H1 (cell line): ENCODE data around the gene UNC5B. TPM values are rescaled to one million over a fixed set of nuclear protein-coding genes. Genes with fewer than 3 reads are reported as not detected.

Experiments used
- CTCF ChIA-PET: fragments of 300-600 bp; sonication (Branson Sonifier 250); formaldehyde crosslinking; loops from one replicate; lab custom pipeline; 2021; ENCODE audit not compliant: partially characterized antibody; lab: Charles Lee
- POLR2A ChIA-PET: fragments of 300-600 bp; sonication (Branson Sonifier 250); formaldehyde crosslinking; loops from one replicate; lab custom pipeline; 2021; ENCODE audit warnings: inconsistent platforms; ENCODE audit not compliant: partially characterized antibody; lab: Charles Lee
- DNase-seq, 2 experiments: peaks; one replicate each; pipeline versions ENCODE4 v3.0.0 to v3.0.0-alpha.2; 2010 to 2022; ENCODE audit warnings: low spot score in 2 of 2, low read depth in 1 of 2, mixed read lengths in 1 of 2
- FAIRE-seq: peaks from 2 replicates; lab custom pipeline; 2011; peaks lifted over from hg19 to GRCh38; lab: Jason Lieb, UNC
- H2AFZ ChIP-seq: 2 replicates; pipeline ENCODE4 v1.8.1; 2012; ENCODE audit warnings: low read length, inconsistent platforms
- H2AK5ac ChIP-seq: 2 replicates; pipeline ENCODE4 v1.6.1; 2013; ENCODE audit warnings: low read depth, low read length
- H2BK120ac ChIP-seq: replicated peaks from 2 replicates; pipeline ENCODE3; 2013; ENCODE audit warnings: low read depth, low read length, inconsistent platforms
- H2BK12ac ChIP-seq: 2 replicates; pipeline ENCODE4 v1.6.1; 2013; ENCODE audit warnings: low read depth, low read length
- H2BK15ac ChIP-seq: 2 replicates; pipeline ENCODE4 v1.6.1; 2013; ENCODE audit warnings: low read length
- H2BK20ac ChIP-seq: 2 replicates; pipeline ENCODE4 v1.6.1; 2013; ENCODE audit warnings: low read length
- H2BK5ac ChIP-seq: 2 replicates; pipeline ENCODE4 v1.6.1; 2013; ENCODE audit warnings: low read depth, low read length
- H3K14ac ChIP-seq: 2 replicates; pipeline ENCODE4 v1.6.1; 2013; ENCODE audit warnings: inconsistent platforms; ENCODE audit not compliant: insufficient read length
- H3K18ac ChIP-seq: 2 replicates; pipeline ENCODE4 v1.6.1; 2013; ENCODE audit warnings: low read length; ENCODE audit errors: extremely low read depth
- H3K23ac ChIP-seq: 2 replicates; pipeline ENCODE4 v1.6.1; 2013; ENCODE audit warnings: inconsistent platforms; ENCODE audit not compliant: insufficient read length
- H3K23me2 ChIP-seq: 2 replicates; pipeline ENCODE4 v1.6.1; 2013; ENCODE audit warnings: low read depth, low read length
- H3K27ac ChIP-seq: 2 replicates; pipeline ENCODE4 v1.6.1; 2011; ENCODE audit warnings: low read depth, low read length, inconsistent platforms
- H3K27me3 ChIP-seq, 4 experiments: replicated peaks in 1 of 4; 1 replicate in 1 of 4; 2 replicates in 3 of 4; pipeline versions ENCODE4 v1.6.1 to v1.8.1; 2011 to 2013; ENCODE audit warnings: low read length in 3 of 4, mild to moderate bottlenecking in 3 of 4, inconsistent platforms in 2 of 4, mixed read lengths in 2 of 4, moderate library complexity in 1 of 4; ENCODE audit not compliant: control insufficient read depth in 3 of 4, insufficient read depth in 3 of 4; ENCODE audit errors: extremely low read depth in 1 of 4
- H3K36me3 ChIP-seq, 4 experiments: 2 replicates each; pipeline versions ENCODE4 v1.6.1 to v1.8.1; 2011 to 2013; ENCODE audit warnings: mild to moderate bottlenecking in 4 of 4, low read length in 3 of 4, moderate library complexity in 2 of 4, control low read depth in 1 of 4, inconsistent platforms in 1 of 4; ENCODE audit not compliant: insufficient read depth in 4 of 4, control insufficient read depth in 2 of 4
- H3K4ac ChIP-seq: replicated peaks from 2 replicates; pipeline ENCODE3; 2013; ENCODE audit warnings: low read length, low read depth, mixed read lengths, inconsistent platforms; ENCODE audit not compliant: insufficient read length
- H3K4me1 ChIP-seq, 4 experiments: replicated peaks in 1 of 4; 1 replicate in 1 of 4; 2 replicates in 3 of 4; pipeline versions ENCODE4 v1.6.1 to v1.8.1; 2011 to 2013; ENCODE audit warnings: low read length in 3 of 4, inconsistent platforms in 2 of 4, mixed read lengths in 1 of 4; ENCODE audit not compliant: insufficient read depth in 4 of 4, control insufficient read depth in 3 of 4
- H3K4me2 ChIP-seq, 2 experiments: 2 replicates each; pipeline versions ENCODE4 v1.6.1 to v1.8.1; 2011 to 2013; ENCODE audit warnings: low read depth in 2 of 2, low read length in 2 of 2, control low read depth in 1 of 2, inconsistent platforms in 1 of 2, mild to moderate bottlenecking in 1 of 2; ENCODE audit not compliant: insufficient read depth in 1 of 2
- H3K4me3 ChIP-seq, 4 experiments: fragments of 200-600, 300-600 bp in 1 of 4; sonication (generic), shearing (Covaris generic), sonication (Bioruptor Twin) in 1 of 4; 2 replicates each; pipeline versions ENCODE4 v1.5.1 to v1.8.1; 2011 to 2016; ENCODE audit warnings: low read length in 4 of 4, low read depth in 3 of 4, control low read depth in 2 of 4, inconsistent platforms in 2 of 4, mild to moderate bottlenecking in 2 of 4, mixed read lengths in 1 of 4, moderate library complexity in 1 of 4; ENCODE audit not compliant: insufficient read depth in 2 of 4; ENCODE audit errors: extremely low read depth in 1 of 4
- H3K56ac ChIP-seq: replicated peaks from 2 replicates; pipeline ENCODE3; 2013; ENCODE audit warnings: low read depth, mild to moderate bottlenecking, mixed read lengths, low read length, inconsistent platforms; ENCODE audit not compliant: insufficient read length
- H3K79me1 ChIP-seq: 2 replicates; pipeline ENCODE4 v1.6.1; 2013; ENCODE audit warnings: low read depth, low read length, control low read depth
- H3K79me2 ChIP-seq, 2 experiments: 2 replicates each; pipeline versions ENCODE4 v1.6.1 to v1.8.1; 2012 to 2013; ENCODE audit warnings: low read length in 2 of 2, mild to moderate bottlenecking in 2 of 2, inconsistent platforms in 1 of 2; ENCODE audit not compliant: insufficient read depth in 2 of 2, control insufficient read depth in 1 of 2
- H3K9ac ChIP-seq, 4 experiments: replicated peaks in 1 of 4; 1 replicate in 1 of 4; 2 replicates in 3 of 4; pipeline versions ENCODE4 v1.6.1 to v1.8.1; 2011 to 2013; ENCODE audit warnings: low read depth in 3 of 4, low read length in 3 of 4, control low read depth in 2 of 4, mild to moderate bottlenecking in 2 of 4, moderate library complexity in 2 of 4, inconsistent platforms in 1 of 4; ENCODE audit errors: extremely low read depth in 1 of 4
- H3K9me3 ChIP-seq, 2 experiments: 2 replicates each; pipeline versions ENCODE4 v1.6.1 to v1.8.1; 2012 to 2013; ENCODE audit warnings: mild to moderate bottlenecking in 2 of 2, moderate library complexity in 2 of 2, control low read depth in 1 of 2, inconsistent platforms in 1 of 2, low read depth in 1 of 2, low read length in 1 of 2, mixed read lengths in 1 of 2; ENCODE audit not compliant: insufficient read depth in 2 of 2
- H4K20me1 ChIP-seq, 2 experiments: replicated peaks in 1 of 2; 2 replicates each; pipeline versions ENCODE3 to v1.8.1; 2011 to 2013; ENCODE audit warnings: inconsistent platforms in 2 of 2, low read length in 2 of 2, mild to moderate bottlenecking in 1 of 2; ENCODE audit not compliant: insufficient read depth in 2 of 2, control insufficient read depth in 1 of 2
- H4K5ac ChIP-seq: 2 replicates; pipeline ENCODE4 v1.6.1; 2013; ENCODE audit warnings: low read length, low read depth, mixed read lengths, inconsistent platforms; ENCODE audit not compliant: insufficient read length
- H4K8ac ChIP-seq: 2 replicates; pipeline ENCODE4 v1.8.0; 2013; ENCODE audit warnings: mild to moderate bottlenecking, moderate library complexity, low read length, inconsistent platforms; ENCODE audit not compliant: insufficient read depth; ENCODE audit errors: extremely low read depth
- H4K91ac ChIP-seq: replicated peaks from 2 replicates; pipeline ENCODE3; 2013; ENCODE audit warnings: low read length, mixed read lengths, inconsistent platforms; ENCODE audit not compliant: insufficient read length
- CBX5 ChIP-seq: fragments of 300-800, 300-1000 bp; sonication (generic); IDR thresholded peaks from 2 replicates; pipeline ENCODE4 v1.7.1; 2016; ENCODE audit warnings: antibody characterized with exemption, low read length, low read depth
- CREB1 ChIP-seq: IDR thresholded peaks from 2 replicates; pipeline ENCODE4 v1.6.1; 2012; ENCODE audit warnings: inconsistent platforms
- EZH2 ChIP-seq: fragments of 200-600 bp; sonication (generic); IDR thresholded peaks from 2 replicates; pipeline ENCODE4 v1.7.1; 2012; ENCODE audit warnings: low read depth, mild to moderate bottlenecking, moderate library complexity, low read length, inconsistent platforms; ENCODE audit not compliant: severe bottlenecking
- FOSL1 ChIP-seq: IDR thresholded peaks from 2 replicates; pipeline ENCODE4 v1.6.1; 2011; ENCODE audit warnings: mild to moderate bottlenecking, low read depth, low read length, moderate library complexity; ENCODE audit not compliant: insufficient read depth
- GABPA ChIP-seq: IDR thresholded peaks from 2 replicates; pipeline ENCODE4 v1.6.1; 2011; ENCODE audit warnings: mild to moderate bottlenecking, low read length, moderate library complexity, borderline replicate concordance; ENCODE audit not compliant: insufficient read depth
- GTF2F1 ChIP-seq: IDR thresholded peaks from 2 replicates; pipeline ENCODE4 v1.6.1; 2012; ENCODE audit warnings: low read depth, low read length, improper control_type of control experiment, borderline replicate concordance
- JUN ChIP-seq: IDR thresholded peaks from 2 replicates; pipeline ENCODE4 v1.6.1; 2011; ENCODE audit warnings: low read depth, mild to moderate bottlenecking, improper control_type of control experiment, low read length
- JUND ChIP-seq: IDR thresholded peaks from 2 replicates; pipeline ENCODE4 v1.6.1; 2011; ENCODE audit warnings: mild to moderate bottlenecking, improper control_type of control experiment, low read length
- RAD21 ChIP-seq, 2 experiments: IDR thresholded peaks in 1 of 2; conservative IDR thresholded peaks in 1 of 2; 2 replicates each; pipeline ENCODE4 v1.6.1; 2011; ENCODE audit warnings: low read depth in 2 of 2, low read length in 2 of 2, improper control_type of control experiment in 1 of 2, inconsistent platforms in 1 of 2, mild to moderate bottlenecking in 1 of 2, moderate library complexity in 1 of 2
- TAF1 ChIP-seq: IDR thresholded peaks from 2 replicates; pipeline ENCODE4 v1.6.1; 2011; ENCODE audit warnings: mild to moderate bottlenecking, low read depth, low read length
- WGBS, 2 experiments: shearing (Covaris generic) in 1 of 2; methylation state at CpG; one replicate each; pipeline versions ENCODE4 v1.1.6 to v1.1.7; 2013 to 2015; ENCODE audit warnings: low lambda C conversion rate in 2 of 2, mixed read lengths in 2 of 2, inconsistent platforms in 1 of 2, low coverage in 1 of 2, missing lambda C conversion rate in 1 of 2; ENCODE audit not compliant: insufficient replicate concordance in 2 of 2, insufficient coverage in 1 of 2, insufficient read length in 1 of 2; ENCODE audit errors: extremely low coverage in 1 of 2, missing lambda C conversion rate in 1 of 2; 5-methylcytosine and 5-hydroxymethylcytosine counted together
- polyA plus RNA-seq, 7 experiments: library from polyadenylated mRNA; depleted of rRNA in 3 of 7; stranded (reverse) in 5 of 7; unstranded in 2 of 7; fragments of >200 nt in 5 of 7; fragments of 200-250 nt in 2 of 7; gene quantifications; 1 replicate in 5 of 7; 2 replicates in 1 of 7; 4 replicates in 1 of 7; pipeline versions ENCODE4 v1.2.1 to v1.2.3, GENCODE V29; 2011 to 2013; ENCODE audit warnings: missing spikeins in 2 of 7, mixed read lengths in 2 of 7
- total RNA-seq: library from RNA; stranded (reverse); fragmentation: NEBNext Ultra II Directional; extraction: Animal tissue kit (Norgen Biotek cat#: 25700); gene quantifications from 2 replicates; pipeline ENCODE4 v1.2.1, GENCODE V29; 2021
- TF ChIP-seq, protein P1 (sequence below), 3 experiments: IDR thresholded peaks; 1 replicate in 2 of 3; 2 replicates in 1 of 3; pipeline versions ENCODE4 v1.5.1 to v1.6.1; 2011; ENCODE audit warnings: low read length in 3 of 3, mild to moderate bottlenecking in 3 of 3, inconsistent platforms in 2 of 3, low read depth in 1 of 3, moderate library complexity in 1 of 3; ENCODE audit not compliant: insufficient read depth in 1 of 3; ENCODE audit errors: control extremely low read depth in 1 of 3

The UNC5B gene
- total and polyA plus RNA-seq, 2 of the 8 experiments (the other 6 are each of a cell fraction or from before 2014, with no cell fraction given): 27.9 to 31.8 TPM

DNA sequence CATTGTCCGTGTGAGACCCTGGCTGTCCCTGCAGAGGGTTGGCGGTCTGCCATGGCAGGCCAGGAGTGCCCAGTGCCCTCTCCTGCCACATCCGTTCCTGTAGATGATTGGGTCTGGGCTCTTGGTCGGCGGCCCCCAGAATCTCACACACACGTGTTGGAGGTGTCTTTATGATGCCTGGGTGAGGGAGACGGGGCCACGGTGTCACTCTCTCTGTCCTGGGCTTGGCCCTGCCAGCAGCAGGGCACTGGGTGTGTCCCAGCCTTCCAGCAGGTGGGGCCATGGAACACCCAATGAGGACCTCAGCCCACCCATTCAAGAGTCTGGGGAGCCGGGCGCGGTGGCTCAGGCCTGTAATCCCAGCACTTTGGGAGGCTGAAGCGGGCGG is 30.2 kb downstream of the UNC5B start:
- DNase-seq (no peak), FAIRE-seq (no peak)
- Histone ChIP-seq H3K56ac (no peak overlapping the region), H2BK5ac (no peak overlapping the region), H3K79me1 (peaks cover 15% of the 10 kb centered on the region), H3K36me3 (no peaks in the 10 kb centered on the region), H4K20me1 (peaks cover 10 to 12% of the 10 kb centered on the region in 2 experiments), H3K4me3 (no peak overlapping the region), H3K4ac (no peak overlapping the region), H3K27ac (no peak overlapping the region), H3K23ac (no peak overlapping the region), H2AFZ (no peak overlapping the region), H4K5ac (no peak overlapping the region), H3K79me2 (peaks cover 0 to 3% of the 10 kb centered on the region in 2 experiments; a peak in 1 of 4 replicates), H2BK120ac (no peak overlapping the region), H3K4me1 (peaks cover 0 to 3% (median under 1%) of the 10 kb centered on the region in 4 experiments; a peak in 2 of 7 replicates), H4K8ac (peak overlapping the region; percentile 57; the same call in 1 of the 2 replicates), H3K23me2 (no peaks in the 10 kb centered on the region), H3K4me2 (no peak overlapping the region), H2BK15ac (peak overlapping the region; percentile 29; the same call in 1 of the 2 replicates), H3K18ac (no peak overlapping the region), H3K27me3 (no peaks in the 10 kb centered on the region; a peak in 1 of 7 replicates), H2BK20ac (no peak overlapping the region), H3K9me3 (no peaks in the 10 kb centered on the region), H4K91ac (no peak overlapping the region), H2BK12ac (no peak overlapping the region), H3K9ac (no peak overlapping the region), H2AK5ac (no peak overlapping the region), H3K14ac (no peak overlapping the region)
- CTCF ChIA-PET: interaction anchor here (1.8 to 7.2 kb wide), 7 partner anchors 11 to 41 kb away, joined by 6 to 72 read pairs (median 12); no protein-coding TSS in a partner anchor
- POLR2A ChIA-PET: interaction anchor here (1.5 kb wide), 1 partner anchor 20 kb away, joined by 4 read pairs; no protein-coding TSS in a partner anchor
- WGBS, 2 experiments: 84% methylated on average over 13 of the region's 13 CpGs; no CpG with 5 or more reads in 1 of the 2 experiments
- TF ChIP-seq TAF1 (no peak), EZH2 (no peak), JUN (no peak), JUND (no peak), RAD21 (IDR thresholded peaks at IDR 0.05 in 1 of 2, conservative IDR thresholded peaks at IDR 0.05 in 1 of 2; ENCODE audit: low read depth in 2 of 2, low read length in 2 of 2) (peak; percentile 36 to 51; a peak in 3 of 4 replicates), CBX5 (no peak), GABPA (no peak), GTF2F1 (no peak), FOSL1 (no peak), CREB1 (no peak)
- TF ChIP-seq, protein P1, sequence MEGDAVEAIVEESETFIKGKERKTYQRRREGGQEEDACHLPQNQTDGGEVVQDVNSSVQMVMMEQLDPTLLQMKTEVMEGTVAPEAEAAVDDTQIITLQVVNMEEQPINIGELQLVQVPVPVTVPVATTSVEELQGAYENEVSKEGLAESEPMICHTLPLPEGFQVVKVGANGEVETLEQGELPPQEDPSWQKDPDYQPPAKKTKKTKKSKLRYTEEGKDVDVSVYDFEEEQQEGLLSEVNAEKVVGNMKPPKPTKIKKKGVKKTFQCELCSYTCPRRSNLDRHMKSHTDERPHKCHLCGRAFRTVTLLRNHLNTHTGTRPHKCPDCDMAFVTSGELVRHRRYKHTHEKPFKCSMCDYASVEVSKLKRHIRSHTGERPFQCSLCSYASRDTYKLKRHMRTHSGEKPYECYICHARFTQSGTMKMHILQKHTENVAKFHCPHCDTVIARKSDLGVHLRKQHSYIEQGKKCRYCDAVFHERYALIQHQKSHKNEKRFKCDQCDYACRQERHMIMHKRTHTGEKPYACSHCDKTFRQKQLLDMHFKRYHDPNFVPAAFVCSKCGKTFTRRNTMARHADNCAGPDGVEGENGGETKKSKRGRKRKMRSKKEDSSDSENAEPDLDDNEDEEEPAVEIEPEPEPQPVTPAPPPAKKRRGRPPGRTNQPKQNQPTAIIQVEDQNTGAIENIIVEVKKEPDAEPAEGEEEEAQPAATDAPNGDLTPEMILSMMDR (IDR thresholded peaks at IDR 0.05; ENCODE audit: control extremely low read depth in 1 of 3, insufficient read depth in 1 of 3, low read depth in 1 of 3, low read length in 3 of 3): peak; percentile 38 to 44 (median 40)
